T follicular helper cell (primary cell): ENCODE measurements around the gene SOHLH2.

Experiments used
- DNase-seq: peaks from one replicate; pipeline ENCODE4 v3.0.0-alpha.2; 2020; ENCODE audit warnings: low read depth

SOHLH2 gene

DNA sequence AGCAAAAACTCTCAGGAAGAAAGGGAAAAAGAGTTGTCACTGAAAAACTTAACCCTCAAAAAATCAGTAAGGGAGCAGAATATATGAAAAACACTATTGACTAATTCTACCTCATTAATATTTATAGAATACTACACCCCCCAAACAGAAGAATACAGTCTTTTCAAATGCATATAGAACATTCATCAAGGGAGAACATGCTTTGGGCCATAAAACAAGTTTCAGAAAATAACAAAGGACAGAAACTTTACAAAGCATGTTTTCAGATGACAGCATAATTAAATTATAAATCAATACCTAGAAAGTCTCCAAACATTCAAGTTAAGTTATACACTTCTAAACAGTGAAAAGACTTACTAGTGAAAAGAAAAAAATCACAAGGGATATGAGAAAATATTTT, 30.5 kb downstream of the SOHLH2 start:
- no peak for DNase-seq

DNA sequence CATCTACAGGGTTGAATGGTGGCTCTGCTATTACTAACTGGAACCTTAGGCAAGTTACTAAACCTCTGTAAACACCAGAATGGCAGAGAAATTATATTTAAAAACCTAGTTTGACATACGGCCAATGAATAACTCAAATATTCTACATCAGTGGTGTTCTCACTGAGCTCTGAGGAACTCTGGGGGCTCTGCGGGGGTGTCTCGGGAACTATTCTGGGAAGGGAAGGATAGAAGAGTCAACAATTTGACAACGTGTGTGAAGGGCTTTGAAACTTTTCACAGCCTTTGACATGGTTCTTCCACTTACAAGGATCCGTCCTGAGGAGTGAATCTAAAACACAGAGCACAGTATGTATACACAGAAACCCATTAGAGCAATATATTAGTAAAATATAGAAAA, 38.7 kb downstream of the SOHLH2 start:
- no peak for DNase-seq

DNA sequence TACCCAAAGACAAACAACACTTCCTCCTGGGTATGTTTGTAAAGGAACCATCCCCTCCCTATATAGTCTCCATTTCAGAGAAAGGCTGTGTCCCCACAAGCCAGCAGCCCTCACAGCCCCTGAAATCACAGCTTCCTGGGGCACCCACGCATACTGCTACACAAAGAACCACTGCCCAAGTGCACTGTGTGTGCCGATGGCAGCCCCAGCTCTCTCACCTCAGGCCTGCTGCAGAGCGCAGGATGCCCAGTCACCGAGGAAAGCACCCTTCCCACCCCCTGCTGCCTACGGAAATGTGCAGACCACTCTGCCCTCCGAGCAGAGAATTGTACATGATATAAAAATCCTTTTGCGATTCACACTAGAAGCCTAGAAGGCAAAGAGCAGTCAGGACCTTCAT, 39.4 kb downstream of the SOHLH2 start:
- DNase-seq = no peak

DNA sequence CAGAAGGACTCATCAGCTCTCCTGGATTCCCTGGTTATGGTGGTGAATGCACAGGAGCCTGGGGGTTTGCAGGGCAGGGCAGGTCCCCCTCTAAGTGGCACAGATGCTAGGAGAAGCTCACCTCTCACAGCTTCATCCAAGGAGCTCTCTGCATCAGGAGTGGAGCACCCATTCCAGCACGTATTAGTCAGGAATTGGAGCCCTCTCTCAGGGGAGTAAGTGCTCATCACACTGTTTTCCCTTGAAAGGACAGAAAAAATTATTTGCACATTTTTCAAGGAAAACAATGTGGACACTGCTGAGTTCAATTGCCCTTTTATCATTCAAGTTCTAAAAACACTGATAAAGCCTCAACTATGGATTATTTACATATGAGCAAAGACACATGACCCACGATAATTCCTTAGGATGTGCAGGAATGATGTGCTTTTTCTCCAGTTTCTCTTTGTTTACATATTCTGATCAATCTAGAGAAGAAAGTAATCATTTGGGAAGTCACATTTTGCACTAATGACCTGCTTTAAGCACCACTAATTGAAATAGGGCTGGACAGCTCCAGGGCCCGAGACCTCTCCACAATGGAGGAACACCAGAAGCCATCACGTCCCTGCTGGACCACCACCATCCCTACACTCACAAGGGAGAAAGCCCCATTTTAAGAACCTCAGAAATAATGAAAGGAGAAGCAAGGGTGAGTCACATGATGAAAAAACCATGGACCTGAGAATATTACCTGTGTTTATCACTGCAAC, 40.6 kb downstream of the SOHLH2 start:
- no peak for DNase-seq

DNA sequence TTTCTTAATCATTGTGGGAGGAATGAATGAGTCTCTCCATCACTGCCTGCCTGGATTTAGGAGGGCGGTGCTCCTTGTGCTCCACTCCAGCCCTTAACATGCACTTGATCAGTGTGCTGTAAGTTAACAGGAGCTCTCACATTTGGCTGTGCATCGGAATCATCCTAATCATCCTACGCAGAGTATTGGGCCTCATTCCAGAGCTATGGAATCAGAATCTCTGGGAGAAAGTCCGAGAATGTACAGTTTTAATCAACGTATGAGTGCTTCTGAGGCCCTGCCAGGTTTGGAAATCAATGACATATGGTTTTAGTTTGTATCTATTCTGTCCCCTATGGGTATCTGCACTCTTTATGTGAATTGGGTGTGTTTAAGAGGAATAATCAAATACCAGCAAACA, 48.3 kb downstream of the SOHLH2 start:
- DNase-seq = no peak

DNA sequence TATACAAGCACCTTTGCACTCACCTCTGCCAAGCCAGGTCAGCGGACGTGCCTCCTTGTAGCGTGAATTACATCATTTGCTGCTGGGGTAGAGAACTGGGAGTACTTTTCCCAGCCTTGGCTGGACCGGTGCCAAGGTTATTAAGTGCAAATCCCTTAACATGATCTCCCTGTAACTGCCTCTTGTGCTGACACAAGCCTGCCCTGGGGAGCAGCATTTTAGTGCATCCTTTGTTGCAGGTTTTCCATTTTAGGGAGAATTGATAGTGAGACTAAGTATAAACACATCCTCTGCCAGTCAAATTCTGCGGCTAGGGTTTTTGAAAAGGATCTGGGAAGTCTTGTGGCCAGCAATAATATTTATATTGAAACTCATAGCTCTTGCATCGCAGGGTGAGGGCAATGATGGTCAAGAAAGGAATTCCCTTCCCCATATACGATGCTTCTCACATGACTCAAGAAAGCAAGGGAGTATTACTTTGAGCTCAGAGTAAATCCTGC, 50.5 kb downstream of the SOHLH2 start:
- no peak for DNase-seq

DNA sequence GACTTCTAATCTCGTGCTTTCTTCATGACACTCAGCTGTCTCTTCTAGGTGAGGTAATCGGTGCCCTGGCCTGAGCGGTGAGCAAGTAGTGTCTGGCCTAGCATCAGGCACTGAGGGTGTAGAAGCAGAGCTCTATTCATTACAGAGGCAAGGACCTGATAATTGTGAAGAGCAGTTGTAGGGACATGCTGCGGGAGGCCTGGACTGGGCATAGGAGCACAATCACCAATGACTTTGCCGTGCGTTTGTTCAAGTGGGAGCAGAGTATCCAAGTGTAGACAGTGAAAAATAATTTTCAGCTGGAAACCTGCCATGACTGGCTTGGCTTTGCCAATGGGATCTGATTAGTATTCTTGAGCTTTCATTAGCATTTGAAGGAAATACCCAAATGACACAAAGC, 51.1 kb downstream of the SOHLH2 start:
- DNase-seq = no peak

DNA sequence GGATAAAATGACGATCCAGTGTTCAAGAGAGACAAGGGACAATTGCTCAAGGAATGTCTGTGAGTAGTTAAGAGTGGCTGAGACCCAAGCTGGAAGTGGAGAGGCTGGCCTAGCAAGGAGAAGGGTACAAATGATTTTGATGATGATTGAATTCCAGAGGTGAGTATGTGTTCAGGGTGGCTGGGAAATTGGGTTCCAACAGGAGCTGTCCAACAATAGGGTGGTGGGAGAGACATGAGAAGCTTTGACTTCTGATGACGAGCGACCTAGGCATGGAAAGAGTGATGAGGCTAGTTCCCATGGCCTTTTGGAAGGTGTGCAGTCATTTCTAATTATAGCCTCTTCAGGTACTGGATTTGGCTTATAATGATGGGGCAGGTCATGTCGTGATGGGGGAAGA, 54.1 kb downstream of the SOHLH2 start:
- no peak for DNase-seq

DNA sequence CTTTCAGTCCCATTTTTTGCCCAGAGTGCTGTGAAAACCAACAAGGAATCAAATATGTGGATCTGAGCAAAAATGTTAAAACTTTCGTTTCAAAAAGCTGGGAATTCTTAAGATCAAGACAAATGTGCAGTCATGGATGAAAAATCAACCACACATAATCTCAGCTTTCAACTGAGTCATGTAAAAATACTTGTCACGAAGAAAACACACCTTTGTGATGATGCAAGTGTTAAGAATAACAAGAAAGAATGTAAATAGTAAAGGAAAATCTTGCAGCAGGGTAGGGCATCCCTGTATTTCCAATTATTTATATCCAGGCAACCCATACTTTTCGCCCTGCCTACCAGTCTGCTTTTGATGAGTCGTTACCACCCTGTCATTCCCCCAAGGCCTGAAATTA, 55.7 kb downstream of the SOHLH2 start:
- no peak for DNase-seq

DNA sequence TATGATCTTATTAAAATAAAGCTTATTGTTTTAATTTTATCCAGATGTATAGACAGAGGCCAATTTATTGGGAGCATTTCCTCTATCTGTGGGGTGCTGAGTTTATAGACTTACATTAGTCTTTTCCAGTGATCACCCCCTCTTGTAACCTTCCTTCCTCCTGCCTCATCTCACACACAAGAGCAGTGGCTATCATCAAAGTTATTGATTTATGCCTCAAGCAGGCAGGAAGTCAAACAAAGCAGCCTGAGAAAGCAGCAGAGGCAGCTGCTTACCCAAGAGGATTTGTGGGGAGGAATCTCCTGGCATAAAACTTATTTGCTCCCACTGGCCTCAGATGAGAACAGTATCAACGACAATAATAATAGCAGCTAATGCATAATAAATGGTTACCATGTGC, 56.9 kb downstream of the SOHLH2 start:
- no peak for DNase-seq

DNA sequence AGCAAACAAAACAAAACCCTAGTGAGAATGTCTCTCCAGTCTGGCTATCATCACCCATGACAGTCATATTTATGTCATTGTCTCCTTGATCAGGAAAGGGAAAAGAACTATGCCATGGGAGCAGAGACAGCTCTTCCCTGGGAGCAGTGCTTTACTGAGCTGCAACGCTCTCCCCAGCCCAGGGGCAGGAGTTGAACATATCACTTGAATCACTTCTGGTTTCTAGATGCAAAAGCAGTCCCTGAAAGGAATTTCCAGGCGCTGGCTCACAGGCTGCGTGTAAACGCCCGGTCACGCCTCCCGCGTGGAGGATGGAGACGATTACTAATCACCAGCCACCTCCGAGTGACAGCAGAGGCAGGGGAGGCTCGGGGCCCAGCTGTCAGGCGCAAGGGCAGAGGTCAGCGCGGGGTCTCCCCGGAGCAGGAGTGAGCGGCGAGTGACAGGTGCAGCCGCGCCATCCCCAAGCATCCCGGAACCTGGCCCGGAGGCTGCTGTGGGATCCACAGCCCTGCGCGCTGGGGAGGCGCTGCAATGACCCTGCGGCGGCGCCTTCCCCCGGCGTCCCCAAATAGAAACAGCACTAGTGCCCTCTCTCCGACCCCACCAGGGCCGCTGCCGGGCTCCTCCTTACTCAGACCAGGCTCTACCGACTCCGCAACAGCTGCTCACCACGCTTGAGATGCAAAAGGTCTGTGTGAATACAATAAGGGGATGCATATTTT, 59.6 kb downstream of the SOHLH2 start:
- DNase-seq = no peak

DNA sequence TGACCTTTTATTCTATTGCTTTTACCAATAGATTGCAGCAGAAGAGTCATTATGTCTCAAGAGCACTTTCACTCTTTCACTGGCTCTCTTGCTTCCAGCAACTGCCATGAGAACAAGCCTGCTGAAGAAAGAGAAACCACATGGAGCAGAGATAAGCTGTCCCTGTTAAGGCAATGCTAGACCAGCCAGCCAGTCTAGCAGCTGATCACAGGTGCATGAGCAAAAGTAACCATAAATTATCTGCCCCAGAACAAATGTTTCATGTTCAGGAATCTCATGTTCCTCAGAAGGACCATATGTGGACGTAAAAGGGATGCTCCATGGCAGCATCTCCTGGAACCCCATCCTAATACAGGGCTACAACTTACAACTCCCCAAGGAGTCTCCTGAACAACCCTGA, 62.8 kb downstream of the SOHLH2 start:
- no peak for DNase-seq

DNA sequence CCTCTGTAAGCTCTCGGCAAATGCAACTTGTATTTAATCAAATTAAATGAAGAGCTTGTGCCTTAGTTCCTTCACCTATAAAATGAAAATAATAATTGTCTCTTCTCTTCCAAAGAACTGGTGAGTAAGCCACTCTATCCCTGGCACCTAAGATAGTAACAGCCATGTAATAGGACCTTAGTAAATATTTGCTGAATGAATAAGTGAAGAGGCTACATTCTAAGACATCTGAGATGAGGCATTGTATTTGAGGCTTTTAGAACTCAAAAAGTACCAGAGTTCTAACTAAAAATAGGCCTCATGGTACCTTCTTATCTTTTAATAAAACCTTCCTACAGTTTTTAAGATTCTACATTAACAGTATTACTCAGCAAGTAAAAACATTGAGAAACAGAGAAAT, 65.9 kb downstream of the SOHLH2 start:
- no peak for DNase-seq

DNA sequence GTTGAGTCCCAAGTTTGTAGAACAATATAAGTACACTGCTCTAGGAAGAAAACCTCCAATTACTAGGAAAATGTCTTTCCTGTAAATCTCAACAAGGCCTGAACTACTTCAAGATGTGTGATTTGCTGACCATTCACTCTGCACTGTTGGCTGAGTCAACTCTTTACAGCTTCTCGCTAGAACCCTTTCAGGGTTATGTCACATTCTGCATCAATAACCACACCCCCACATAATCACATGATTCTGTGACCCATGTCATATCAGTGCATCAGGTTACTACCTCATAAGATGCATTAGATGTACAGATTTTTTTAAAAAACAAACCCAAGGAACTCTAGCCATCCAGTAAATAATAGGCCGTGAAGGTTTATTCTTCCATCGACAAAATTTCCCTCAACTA, 67.0 kb downstream of the SOHLH2 start:
- no peak for DNase-seq

DNA sequence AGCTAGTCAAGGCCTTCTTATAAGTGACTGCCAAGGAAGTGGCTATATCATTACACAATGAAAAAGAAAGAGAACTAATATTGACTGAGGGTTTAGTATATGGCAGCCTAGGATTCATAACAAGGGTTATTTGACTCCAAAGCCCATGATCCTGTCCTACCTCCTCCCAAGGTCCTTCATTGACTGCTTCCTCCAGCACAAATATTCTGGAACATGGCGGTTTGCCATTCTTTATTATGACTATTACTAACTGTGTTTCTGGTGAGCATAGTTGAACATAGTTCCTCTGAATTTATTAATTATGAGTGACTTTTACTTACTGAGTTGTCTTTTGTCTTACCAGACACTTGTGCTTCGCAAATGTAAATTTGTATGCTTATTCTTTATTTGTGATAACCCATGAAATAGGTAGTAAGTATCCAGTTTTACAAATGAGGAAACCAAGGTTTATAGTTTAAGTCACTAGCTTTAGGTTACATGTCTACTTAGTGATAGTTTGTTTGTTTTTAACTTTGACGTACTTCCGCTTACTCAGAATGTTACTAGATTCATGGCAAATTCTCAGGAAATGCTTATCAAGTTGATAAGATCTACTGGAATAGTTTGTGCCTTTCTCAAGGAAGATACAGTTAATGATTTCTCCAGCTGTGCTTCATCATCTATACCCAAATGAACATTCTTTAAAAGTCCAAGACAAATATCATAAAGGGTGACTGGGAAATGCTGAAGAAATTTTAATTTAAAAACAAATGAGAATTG, 67.7 kb downstream of the SOHLH2 start:
- DNase-seq = no peak

DNA sequence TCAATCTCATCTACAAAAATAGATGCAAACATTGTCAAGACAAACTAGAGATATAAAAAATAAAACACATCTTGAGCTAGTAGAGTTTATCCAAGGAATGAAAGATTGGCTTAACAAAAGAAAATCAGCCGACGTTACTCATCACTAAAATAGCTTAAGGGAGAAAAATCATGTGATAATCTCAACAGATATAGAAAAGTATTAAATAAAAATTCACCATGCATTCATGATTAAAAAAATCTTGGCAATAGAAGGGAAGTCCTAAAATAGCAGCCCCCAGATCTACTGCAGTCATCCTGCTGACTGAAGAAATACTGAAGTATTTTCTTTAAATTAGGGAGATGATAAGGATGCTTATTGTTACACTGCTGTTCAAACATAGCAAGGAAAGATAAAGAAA, 70.6 kb downstream of the SOHLH2 start:
- DNase-seq = no peak

DNA sequence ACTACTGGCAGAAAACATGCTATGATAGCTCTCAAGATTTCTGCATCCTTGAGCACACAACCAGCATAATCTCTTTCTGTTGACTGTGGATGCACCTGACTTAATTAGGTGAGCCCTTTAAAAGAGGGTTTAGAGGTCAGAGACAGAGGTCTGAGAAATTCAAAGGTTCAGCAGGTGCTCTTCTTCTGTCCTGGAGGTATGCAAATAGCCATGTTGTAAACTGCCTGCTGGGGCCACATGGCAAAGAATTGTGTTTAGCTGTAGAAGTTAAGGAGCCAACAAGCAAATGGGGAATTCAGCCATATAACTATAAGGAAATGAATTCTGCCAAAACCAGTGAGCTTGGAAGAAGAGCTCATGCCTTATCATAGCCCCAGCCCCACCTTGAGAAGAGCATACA, 71.6 kb downstream of the SOHLH2 start:
- no peak for DNase-seq

DNA sequence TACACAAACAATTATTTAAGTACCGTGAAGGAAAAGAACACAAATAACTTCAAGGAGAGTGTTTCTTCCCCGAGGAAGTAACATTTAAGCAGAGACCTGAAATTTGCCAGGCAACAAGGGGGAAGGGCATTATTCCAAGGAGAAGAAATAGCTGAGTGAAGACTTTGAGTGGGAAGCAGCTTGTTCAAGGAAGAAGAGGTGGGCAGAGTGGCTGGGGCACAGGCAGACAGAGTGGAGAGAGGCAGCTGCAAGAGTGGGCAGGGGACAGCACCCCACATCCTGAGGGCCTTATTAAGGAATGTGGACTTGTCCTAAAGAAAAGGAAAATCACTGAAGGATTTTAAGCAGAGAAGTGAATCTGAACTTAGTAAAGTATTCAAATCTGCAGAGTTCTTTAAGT, 78.5 kb downstream of the SOHLH2 start:
- no peak for DNase-seq

DNA sequence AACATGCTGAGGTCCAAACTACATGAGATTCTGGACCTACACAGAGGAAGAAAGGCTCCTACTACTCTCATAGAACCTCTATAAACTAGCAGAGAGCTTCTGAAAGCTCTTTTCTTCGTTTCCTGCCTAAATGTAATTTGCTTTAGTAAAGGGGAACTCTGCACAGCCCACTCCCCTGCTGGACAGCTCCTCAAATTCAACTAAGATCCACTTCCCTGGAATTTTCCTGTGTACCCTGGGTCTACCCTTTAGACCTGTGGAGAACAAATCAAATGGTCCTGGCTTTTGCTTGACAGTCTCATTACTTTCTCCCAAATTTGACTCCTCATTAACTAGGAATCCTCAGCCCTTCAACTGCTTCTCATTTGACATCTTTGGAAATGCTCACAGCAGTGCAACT, 79.7 kb downstream of the SOHLH2 start:
- DNase-seq = no peak

DNA sequence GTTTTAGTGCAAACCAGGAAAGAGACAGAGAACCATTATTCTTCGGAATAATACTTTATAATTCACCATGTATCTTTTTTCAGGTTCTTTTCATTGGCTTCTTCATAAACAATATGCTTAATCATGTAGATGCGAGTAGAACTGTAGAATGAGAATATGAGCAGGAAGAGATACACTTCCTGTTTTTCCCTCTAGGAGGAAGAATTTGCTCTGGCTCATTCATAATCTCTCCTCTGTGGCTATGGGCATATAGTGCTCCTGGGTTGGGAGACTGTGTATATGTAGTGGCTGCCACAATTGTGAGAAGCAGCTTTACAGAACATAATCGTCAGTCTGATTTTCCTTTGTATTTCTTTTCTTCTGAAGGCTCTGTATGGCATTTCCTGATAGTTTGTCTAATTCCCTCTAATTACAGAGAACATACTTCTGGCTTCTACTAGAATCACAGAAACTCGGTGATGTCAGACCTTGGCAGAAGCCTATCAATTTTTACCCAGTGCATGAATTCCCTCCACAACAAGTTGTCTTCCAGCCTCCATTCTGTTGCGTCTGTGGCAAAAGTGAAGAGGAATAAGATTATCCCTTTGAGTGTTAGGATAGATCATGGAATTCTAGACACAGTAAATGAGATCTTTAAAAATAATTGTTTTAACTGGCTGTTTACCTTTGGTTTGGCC, 80.3 kb downstream of the SOHLH2 start:
- DNase-seq = no peak

DNA sequence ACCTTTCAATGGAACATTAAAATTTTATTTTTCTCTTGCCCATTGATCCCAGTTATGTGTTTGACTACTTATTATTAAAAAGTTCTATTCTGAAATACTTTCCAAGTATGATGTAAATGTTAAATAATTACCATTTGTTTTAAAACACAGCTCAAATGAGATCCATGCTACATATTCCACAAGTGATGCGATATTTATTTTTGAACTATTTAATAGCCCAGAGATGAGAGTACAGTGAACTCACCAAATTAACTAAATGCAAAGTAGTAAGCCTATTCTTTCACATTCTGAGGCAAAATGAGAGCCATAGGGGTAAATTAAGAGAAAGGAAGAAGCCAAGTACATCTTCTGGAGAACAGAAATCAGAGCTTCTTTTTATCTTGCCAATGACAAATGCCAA, 82.0 kb downstream of the SOHLH2 start:
- no peak for DNase-seq

DNA sequence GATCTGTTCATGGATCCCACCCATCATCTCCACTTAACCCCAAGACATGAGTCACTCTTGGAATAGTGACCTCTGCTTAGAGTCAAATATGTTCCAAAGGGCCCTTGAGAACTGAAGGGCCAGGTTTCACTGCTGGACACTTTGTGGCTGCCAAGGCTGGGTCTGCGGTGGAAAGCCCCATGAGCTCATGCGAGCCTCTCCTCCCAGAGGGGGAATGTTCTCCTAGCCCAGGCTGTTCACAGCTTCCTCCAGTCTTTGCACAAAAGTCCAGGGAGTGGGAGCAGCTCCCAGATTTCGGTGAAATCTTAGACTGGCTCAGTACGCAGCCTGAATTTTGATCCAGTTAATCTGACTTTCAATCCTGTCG, 82.4 kb downstream of the SOHLH2 start:
- no peak for DNase-seq
